ENCODE results near the gene ERAL1.
A peak's percentile ranks its signal among the peaks of the same experiment; 100 is the strongest.

ERAL1 gene

GRCh38 chr17:28854457-28855335, at the start of gene ERAL1:
Gene ERAL1, plus strand, starts transcription at chr17:28855016. Its CDS starts 19 bp downstream, at chr17:28855035.
- H3K27ac ChIP-seq: peak within 1 kb of the TSS; percentile 84
- no peak for TF ChIP-seq ZFX (IDR thresholded peaks at IDR 0.05; ENCODE audit: borderline replicate concordance)
- TF ChIP-seq CTCF (IDR thresholded peaks at IDR 0.05): no peak

DNA sequence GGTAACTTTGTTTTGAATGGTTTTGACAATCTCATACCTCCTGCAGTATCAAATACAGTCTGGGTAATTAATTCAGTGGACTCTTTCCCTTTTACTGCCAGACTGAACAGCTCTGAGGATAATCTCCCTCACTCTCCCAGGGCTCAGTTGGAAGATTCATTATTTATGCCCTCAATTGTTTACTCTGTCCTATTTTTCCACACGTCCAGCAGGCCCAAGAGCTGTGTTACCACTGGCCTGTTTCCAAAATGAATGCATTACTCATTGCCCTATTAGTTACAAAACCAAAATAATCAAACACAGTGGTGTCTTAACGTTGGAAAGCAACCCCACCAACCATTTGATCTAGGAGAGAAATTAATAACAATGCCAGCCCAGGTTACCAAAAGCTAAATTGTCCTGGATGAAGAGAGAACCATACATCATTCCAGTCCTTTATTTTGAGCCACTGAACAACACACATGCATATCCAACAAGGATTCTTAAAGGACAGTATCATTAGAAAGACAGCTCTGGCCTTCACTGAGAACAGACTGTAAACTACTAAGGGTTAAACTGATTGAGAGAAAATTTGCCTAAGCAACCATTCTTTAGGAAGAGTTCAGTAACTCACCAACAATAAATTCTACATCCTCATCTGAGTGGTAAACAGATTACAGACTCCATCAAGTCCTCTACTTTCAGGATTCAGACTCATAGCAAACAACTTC, 46.7 kb upstream of the ERAL1 start:
- H3K27ac ChIP-seq: peak overlapping the region; percentile 77
- TF ChIP-seq CTCF (IDR thresholded peaks at IDR 0.05): no peak
- no peak for TF ChIP-seq ZFX (IDR thresholded peaks at IDR 0.05; ENCODE audit: borderline replicate concordance)

DNA sequence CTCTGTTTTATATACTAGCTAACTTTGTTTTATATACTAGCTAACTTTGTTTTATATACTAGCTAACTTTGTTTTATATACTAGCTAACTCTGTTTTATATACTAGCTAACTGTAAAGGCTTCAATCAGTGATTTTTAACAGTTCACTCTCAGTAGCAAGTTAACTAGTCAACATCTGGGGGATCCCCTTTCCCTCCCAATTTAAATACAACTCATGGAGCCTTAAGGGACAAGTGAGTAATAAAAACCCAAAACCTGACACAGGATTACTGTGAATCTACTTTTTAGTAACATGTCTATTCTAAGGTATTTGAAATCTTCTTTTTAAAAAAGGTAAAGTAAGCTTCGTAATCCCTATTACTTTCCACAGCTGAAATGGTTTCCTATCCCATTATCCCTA, 44.4 kb upstream of the ERAL1 start:
- H3K27ac ChIP-seq: peak overlapping the region; percentile 77
- TF ChIP-seq ZFX (IDR thresholded peaks at IDR 0.05; ENCODE audit: borderline replicate concordance) (no peak), CTCF (IDR thresholded peaks at IDR 0.05) (no peak)

GRCh38 chr17:28811651-28812090, 43.1 kb upstream of the ERAL1 start:
- TF ChIP-seq CTCF (IDR thresholded peaks at IDR 0.05): no peak
- TF ChIP-seq ZFX (IDR thresholded peaks at IDR 0.05; ENCODE audit: borderline replicate concordance): no peak
- H3K27ac ChIP-seq: peak overlapping the region; percentile 77

DNA sequence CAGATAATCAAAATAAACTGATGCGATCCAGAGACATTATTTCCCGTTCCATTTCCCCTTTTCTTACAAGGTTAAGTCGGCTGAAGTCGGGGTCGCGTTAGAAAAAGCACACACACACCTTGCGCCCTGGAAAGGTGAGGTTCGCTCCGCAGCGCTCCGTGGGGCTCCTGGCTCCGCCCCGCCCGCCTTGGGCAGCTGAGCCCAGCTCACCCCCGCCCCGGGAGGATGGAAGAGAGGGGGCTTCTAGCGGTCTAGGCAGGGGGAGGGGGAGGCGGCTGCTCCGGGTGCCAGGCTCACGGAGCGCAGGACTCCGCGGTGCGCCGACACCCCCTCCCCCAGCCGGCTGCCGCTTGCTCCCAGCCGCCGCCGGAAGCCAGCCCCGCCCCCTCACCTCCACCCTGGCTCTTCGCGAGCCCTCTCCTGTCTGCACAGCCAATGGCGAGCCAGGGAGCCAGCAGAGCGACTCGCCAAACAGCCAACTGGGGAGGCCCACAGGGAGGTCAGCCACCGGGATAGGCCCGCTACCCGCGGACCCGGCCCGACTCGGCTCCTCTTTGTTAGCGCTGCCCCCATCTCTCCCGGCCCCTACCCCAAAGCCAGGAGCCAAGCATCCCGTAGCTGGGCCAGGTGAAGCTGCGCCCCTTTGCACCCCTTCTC, 42.6 kb upstream of the ERAL1 start:
- peak overlapping the region; percentile 77 for H3K27ac ChIP-seq
- TF ChIP-seq ZFX (IDR thresholded peaks at IDR 0.05; ENCODE audit: borderline replicate concordance) (no peak), CTCF (IDR thresholded peaks at IDR 0.05) (no peak)

DNA sequence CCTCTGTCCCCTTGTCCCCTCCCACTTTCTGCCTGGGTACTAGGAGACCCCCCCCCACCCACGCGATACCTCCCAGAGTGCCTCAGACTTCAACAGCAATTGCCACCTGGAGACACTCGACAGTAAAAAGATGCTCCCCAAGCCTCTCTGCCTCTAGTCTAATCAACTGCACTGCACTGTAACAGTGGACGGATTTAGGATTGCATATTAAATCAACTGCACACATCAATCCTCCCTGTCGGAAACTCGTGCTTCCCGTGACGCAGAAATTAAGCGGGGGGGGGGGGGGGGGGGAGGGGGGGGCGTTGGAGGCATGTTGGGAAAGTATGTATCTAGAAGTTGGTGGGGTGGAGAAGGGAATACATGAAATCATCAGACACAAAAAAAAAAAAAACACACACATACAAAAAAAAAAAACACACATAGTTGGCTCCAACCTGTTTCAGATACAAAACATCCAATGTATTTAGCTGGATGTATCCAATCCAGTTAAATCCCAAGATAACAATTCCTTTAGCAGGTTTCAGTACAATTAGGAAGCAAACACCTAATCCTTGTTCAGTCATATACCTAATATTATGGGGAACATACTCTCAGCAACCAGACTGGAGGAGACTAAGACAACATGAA, 42.0 kb upstream of the ERAL1 start:
- H3K27ac ChIP-seq: peak overlapping the region; percentile 77
- no peak for TF ChIP-seq CTCF (IDR thresholded peaks at IDR 0.05)
- no peak for TF ChIP-seq ZFX (IDR thresholded peaks at IDR 0.05; ENCODE audit: borderline replicate concordance)
